HG02852 (cell line): ENCODE measurements around the gene TSSK2.
"Not testable (repeated sequence)": the region's sequence is repeated elsewhere in the genome, so short reads cannot be mapped to it uniquely, and the experiment has no call there.

Experiments
- ATAC-seq: cut with Tn5 transposase; IDR thresholded peaks from one replicate; pipeline ENCODE4 v1.9.1; 2021; ENCODE audit warnings: mild to moderate bottlenecking, moderate library complexity; ENCODE audit not compliant: unreplicated experiment

Gene TSSK2

DNA sequence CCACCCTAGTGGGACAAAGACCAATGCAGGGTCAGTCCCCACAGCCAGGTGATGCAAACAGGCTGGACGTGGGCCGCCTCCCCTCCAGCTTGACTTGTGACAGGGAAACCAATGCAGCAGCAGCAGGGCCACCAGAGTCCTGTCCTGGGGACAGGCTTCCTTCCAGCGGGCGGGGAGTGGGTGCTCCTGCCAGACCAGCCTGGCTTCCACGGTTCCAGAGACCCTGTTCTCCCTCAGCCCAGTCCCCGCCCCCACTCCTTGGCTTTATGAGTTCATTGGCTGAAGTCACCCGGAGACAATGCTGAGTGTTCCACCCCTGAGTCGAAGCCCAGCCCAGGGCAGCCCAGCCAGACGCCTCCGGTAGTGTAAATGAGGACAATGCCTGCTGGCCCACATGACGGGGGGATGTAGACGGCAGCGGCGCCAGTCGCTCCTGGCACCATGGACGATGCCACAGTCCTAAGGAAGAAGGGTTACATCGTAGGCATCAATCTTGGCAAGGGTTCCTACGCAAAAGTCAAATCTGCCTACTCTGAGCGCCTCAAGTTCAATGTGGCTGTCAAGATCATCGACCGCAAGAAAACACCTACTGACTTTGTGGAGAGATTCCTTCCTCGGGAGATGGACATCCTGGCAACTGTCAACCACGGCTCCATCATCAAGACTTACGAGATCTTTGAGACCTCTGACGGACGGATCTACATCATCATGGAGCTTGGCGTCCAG is at the start of gene TSSK2:
Gene TSSK2 (plus strand): TSS at position 350 of the 726 bp plus-strand sequence. CDS start 92 bp downstream, at position 442.
- ATAC-seq = no peak

DNA sequence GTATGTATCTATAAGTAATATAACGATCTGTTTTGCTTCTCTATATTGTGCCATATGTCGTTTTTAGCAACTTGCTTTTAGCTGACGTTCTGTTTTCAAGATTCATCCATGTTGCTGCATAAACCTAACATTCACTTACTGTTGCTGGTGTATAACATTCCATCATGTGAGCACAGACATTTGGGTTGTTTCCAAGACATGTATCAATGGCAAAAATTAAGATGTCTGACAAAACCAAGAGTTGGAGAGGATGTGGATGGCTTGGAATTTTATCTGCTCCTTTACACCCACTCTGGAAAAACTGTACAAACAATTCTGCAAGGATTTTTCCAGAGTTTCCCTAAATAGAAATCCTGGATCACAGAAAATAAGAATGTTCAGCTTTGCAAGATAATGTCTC is 49.8 kb upstream of the TSSK2 start:
- ATAC-seq = no peak

DNA sequence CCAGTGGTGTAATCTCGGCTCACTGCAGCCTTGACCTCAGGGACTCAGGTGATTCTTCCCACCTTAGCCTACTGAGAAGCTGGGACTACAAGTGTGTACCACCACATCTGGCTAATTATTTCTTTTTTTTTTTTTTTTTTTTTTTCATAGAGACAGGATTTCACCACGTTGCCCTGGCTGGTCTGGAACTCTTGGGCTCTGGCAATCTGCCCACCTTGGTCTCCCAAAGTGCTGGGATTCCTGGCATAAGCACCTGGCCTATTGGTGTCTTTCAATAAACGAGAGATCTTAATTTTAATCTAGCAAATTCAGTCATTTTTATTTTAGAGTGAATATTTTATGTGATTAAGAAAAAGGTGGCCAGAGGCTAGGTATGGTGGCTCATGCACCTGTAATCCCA is 49.0 kb upstream of the TSSK2 start:
- no peak for ATAC-seq

DNA sequence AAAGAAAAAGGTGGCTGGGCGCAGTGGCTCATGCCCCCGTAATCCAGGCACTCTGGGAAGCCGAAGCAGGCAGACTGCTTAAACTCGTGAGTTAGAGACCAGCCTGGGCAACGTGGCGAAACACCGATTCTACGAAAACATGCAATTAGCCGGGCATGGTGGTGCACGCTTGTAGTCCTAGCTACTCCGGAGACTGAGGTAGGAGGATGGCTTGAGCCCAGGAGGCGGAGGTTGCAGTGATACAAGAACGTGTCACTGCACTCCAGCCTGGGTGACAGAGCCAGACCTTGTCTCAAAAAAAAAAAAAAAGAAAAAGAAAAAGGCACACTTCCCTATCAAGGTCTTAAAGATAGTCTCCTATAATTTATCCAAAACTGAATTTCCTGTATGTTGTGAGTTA is 48.3 kb upstream of the TSSK2 start:
- no peak for ATAC-seq

DNA sequence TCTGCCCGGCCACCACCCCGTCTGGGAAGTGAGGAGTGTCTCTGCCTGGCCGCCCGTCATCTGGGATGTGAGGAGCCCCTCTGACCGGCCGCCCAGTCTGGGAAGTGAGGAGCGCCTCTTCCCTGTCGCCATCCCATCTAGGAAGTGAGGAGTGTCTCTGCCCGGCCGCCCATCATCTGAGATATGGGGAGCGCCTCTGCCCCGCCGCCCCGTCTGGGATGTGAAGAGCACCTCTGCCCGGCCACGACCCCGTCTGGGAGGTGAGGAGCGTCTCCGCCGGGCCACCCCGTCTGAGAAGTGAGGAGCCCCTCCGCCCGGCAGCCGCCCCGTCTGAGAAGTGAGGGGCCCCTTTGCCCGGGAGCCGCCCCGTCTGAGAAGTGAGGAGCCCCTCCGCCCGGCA is 47.0 kb upstream of the TSSK2 start:
- not testable (repeated sequence) for ATAC-seq

DNA sequence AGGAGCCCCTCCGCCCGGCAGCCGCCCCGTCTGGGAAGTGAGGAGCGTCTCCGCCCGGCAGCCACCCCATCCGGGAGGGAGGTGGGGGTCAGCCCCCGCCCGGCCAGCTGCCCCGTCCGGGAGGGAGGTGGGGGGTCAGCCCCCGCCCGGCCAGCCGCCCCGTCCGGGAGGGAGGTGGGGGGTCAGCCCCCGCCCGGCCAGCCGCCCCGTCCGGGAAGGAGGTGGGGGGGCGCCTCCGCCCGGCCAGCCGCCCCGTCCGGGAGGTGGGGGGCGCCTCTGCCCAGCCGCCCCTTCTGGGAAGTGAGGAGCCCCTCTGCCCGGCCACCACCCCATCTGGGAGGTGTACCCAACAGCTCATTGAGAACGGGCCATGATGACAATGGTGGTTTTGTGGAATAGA is 46.5 kb upstream of the TSSK2 start:
- not testable (repeated sequence) for ATAC-seq

DNA sequence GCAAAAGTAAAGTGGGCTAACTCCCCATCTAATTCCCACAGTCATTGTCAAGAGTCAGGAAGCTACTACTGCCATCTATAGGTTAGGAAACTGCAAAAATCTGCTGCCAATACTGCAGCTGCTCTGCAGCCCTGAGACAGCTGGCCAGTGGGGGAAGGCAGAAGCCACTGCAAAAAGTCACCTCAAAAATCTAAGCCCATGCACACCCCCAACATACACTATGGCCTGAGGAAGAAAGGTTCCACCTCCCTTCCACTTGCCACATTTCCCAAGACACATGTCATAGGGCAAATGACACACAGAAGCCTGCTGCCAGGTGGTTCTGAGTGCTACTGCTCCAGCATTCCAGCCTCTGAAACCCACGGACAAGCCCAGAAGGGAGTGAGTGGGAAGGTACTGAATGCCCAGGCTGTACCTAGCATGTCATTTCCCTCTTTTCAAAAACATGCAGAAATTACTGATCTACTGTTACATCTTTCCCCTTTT is 45.8 kb upstream of the TSSK2 start:
- no peak for ATAC-seq

DNA sequence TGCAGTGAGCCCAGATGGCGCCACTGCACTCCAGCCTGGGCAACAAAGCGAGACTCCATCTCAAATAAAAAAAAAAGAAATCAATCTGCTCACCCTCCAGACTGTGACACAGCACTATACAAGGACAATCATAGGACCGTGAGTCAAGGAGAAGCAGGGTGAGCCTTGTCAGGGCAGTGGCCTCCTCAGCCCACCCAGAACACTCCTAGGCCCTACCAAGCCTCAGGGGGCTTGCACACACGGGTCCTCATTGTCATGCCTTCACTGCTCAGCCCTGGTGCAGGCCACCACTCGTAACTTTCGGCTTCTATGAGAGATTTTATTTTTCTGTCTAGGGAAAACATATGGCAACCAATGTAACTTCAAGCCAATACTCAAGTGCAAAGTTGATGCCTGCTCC is 44.7 kb upstream of the TSSK2 start:
- no peak for ATAC-seq

DNA sequence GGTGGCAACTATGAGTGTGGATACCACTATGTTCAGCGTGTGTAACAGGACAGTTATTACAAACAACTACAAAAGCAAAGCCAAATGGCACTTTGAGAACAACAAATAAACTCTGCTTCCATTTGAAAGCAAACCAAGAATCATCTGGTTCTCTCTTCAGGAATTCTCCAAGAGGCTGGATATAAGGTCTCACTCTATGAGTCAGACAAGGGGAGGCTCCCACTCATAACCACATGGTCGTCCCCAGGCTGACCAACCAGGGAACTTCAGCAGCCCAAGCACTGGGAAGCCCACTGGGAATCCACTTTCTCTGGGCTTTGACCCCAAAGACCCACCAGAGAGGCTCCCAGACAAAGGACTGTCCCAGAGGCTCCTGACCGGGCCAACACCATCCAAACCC is 44.2 kb upstream of the TSSK2 start:
- no peak for ATAC-seq

DNA sequence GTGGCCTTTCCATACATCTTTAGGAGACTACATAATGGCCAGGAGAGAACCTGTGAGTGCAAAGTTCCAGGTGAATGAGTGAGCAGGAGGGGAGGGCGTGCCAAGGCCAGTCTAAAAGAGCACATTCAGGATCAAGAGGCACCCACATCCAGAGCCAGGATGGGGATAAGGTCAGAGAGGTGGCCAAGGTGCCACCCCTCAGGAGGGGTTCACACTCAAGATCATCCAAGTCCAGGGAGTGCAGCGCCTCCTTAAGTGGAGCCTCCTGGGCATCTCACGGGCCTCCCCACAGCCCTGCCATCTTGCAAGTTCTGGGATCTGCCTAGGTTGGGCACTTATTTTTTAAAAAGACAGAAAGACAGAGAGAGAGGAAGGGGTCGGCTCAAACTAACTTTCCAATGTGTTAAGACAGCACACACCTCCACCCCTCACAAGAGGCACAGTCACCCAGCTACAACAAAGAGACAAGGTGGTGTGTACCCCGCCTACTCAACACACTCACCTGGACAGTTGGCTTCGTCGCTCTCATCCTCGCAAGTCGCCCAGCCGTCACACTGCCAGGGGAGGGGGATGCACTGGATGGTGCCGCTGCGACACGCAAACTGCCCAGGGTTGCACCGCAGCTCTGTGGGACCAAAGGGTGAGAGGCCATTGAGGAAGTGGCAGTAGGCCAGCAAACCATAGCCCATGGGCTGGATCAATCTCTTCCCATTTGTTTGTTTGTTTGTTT is 42.1 kb upstream of the TSSK2 start:
- no peak for ATAC-seq

DNA sequence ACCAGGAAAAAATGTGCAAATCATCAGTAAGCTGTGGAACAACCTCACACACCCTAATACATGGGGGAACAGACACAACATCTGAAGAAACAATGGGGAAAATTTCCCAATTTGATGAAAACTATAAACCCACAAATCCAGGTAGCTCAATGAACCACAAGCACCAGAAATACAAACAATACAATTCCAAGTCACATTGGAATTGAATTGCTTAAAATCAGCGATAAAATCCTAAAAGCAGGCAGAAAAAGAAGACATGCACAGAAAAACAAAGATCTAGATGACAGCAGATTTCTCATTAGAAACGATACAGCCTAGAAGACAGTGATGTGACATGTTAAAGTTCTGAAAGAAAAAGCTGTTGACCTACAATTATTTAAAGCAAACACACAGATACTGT is 40.9 kb upstream of the TSSK2 start:
- no peak for ATAC-seq

DNA sequence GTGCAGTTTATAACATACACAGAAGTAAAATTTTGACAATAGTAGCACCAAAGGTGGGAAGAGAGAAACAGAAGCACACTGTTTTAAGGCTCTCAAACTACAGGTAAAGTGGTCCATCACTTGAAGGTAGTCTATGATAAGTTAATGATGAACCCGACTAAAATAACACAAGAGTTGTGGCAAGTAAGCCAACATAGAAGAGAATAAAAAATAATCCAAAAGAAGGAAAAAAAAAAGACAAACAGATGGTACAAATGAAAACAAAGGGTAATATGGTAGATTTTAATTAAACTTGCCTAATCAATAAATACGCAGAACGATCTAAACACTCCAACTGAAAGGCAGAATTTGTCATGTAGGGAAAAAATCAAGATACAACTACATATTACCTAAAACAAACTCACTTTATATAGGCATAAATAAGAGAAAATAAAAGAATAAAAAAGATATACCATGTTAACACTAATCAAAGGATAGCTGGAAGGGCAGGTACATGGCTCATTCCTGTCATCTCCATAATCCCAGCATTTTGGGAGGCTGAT is 40.5 kb upstream of the TSSK2 start:
- no peak for ATAC-seq

DNA sequence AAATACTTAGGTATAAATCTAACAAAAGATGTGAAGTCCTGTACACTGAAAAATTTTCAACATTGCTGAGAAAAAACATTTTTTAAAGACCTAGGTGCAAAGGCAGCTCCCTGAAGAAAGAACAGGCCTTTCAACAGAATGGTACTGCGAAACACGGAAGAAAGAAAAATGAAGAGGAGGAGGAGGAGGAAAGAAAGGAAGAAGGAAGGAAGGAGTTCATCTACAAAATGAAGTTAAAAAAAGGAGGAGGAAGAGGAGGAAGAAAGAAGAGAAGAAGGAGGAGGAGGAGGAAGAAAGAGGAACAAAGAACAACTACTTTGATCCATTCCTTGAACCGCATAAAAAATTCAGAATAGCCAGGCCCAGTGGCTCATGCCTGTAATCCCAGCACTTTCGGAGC is 38.4 kb upstream of the TSSK2 start:
- no peak for ATAC-seq

DNA sequence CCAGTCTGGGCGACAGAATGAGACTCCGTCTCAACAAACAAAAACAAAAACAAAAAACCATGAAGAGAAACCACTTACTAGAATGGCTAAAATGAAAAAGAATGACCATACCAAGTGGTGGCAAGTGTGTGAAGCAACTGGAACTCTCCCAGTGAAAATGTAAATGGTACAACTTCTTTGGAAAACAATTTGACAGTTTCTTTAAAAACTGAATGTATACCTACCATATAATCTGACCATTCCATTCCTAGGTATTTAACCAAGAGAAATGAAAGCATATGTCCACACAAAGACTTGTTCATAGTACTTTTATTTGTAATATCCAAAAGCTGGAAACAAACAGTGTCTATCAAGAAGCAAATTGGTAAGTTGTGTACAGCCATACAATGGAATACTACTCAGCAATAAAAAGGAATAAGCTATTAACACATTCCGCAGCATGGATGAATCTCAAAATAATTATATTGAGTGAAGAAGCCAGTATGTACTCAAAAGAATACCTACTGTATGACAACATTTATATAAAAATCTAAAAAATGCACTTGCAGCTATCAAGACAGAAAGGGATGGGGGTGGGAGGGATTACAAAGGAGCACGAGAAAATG is 36.6 kb upstream of the TSSK2 start:
- ATAC-seq = no peak

DNA sequence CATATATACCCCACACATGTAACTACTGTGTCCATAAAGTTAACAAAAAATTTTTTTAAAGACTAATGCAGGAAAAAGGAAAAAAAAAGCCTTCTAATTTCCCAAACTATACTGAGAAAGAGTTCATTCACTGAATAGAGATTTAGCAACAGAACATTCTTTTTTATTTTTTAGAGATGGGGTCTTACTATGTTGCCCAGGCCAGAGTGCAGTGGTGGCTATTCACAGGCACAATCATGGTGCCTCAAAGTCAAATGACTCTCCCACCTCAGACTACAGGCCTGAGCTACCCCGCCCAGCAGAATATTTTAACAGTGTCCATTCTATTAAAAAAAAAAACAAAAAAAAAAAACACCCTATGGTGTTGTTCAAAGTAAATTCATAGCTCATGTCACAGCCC is 34.6 kb upstream of the TSSK2 start:
- no peak for ATAC-seq

DNA sequence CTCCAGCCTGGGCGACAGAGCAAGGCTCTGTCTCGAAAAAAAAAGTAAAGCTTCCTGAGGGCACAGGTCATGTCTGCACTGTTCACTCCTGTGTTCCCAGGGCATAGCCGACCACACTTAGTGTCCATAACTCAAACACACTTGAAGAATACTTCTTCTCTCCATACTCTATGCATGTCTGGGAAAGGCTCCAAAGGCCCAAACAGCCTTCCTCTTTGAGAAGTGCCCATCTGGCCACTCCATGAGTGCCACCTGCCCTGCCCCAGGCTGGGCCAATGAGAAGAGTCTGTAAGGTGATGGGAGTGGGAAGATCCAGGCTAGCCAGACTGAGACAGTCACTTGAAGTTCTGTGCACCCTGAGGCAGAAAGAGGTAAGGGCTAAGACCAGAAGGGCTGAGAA is 33.6 kb upstream of the TSSK2 start:
- no peak for ATAC-seq

DNA sequence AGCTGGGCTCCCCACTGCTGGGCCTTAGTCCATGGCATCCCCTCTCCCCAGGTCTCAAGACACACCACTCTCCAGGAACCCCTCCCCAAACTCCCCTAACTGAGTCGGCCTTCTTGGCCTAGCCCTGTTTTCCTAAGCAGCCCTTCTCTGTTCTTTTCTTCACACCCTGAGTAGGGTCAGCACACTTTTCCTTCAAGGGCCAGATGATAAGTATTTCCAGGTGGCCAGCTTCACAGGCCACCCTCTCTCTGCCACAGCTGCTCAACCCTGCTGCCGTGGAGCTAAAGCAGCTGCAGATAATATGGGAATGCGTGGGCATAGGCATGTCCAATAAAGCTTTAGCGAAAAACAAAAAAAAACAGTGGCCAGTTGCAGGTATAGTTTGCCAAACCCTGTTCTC is 33.0 kb upstream of the TSSK2 start:
- ATAC-seq = no peak

DNA sequence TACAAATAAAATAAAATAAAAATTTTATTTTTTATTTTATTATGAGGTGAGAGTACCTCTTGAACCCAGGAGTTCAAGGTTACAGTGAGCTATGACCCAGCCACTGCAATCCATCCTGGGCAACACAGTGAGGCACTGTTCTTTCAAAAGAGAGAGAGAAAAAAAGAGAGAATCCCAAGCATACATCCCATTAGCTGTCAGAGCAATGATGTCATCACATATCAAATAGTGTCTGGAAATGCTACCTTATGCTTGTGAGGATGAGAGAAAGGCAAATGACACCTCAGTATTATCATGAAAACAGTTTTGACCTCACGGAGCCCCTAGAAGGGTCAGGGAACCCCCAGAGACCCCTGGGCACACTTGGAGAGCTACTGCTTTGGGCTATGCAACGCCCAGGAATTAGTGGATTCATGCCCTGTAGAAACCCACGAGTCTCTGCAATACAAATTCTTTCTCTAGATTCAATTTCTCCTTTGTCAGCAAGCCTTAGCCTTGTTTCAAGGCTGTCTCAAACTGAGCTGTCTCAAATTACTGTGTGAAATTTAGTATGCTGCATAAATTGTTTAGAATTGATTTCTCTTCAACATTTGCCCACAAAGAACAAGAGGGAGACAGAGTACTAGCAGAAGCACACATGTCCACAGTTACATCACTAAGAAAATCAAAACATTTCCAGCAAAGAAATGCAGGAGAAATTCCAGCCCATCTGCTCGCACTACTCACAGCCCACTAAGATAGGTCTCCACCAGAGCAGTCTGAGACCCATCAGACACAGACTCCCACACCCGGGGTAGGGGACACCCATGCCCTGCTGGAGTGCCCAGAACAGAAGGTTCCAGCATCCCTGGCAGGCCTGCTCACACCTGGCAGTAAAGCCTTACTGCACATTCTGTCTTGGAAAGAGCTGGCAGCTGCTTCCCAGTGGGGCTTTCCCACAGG is 27.0 kb upstream of the TSSK2 start:
- ATAC-seq = no peak

DNA sequence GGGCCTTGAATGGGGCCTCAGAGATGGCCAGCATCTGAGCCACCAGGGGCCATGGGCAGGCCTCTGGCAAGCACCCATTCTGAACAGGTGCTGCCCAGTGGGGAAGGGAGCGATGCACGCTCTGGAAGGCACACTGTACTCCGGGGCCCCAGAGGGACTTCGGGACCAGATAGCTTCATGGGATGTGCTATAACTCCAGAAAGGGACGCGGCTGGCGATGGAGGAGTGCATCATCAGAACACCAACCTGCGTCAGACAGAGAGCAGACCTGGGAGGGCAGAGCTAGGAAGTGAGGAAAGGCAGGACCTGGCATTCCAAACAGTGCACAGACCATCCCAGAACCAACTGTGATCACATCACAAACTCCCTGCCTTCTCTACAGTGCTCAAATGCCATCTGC is 25.7 kb upstream of the TSSK2 start:
- ATAC-seq = no peak
